ENCODE results near the gene MYO6. TPM values are rescaled to one million over a fixed set of nuclear protein-coding genes. Genes with fewer than 3 reads are reported as not detected.
"Not testable (repeated sequence)": the region's sequence is repeated elsewhere in the genome, so short reads cannot be mapped to it uniquely, and the experiment has no call there.

MYO6 gene
- total RNA-seq, 2 experiments from 2014 or later = 0.85 to 1.1 TPM

GRCh38 chr6:75893776-75894152 is 144.7 kb downstream of the MYO6 start:
- H3K36me3 Mint-ChIP-seq (ENCODE audit: low read depth) = no peaks in the 10 kb centered on the region
- Histone ChIP-seq H3K9me3 (ENCODE audit: control insufficient read depth in 1 of 2, insufficient read depth in 1 of 2, low read length in 2 of 2) (no peaks in the 10 kb centered on the region), H3K27ac (ENCODE audit: low read depth in 1 of 2, low read length in 2 of 2) (no peak overlapping the region), H3K4me1 (ENCODE audit: insufficient read depth, low read length) (no peaks in the 10 kb centered on the region), H3K36me3 (ENCODE audit: insufficient read depth, low read length) (no peaks in the 10 kb centered on the region), H3K27me3 (ENCODE audit: control insufficient read depth in 1 of 2, insufficient read depth in 2 of 2, low read length in 2 of 2) (no peaks in the 10 kb centered on the region), H3K4me3 (ENCODE audit: low read length) (no peak overlapping the region)
- CTCF ChIA-PET = interaction anchor here (1.3 to 2.1 kb wide), 5 partner anchors 10 to 22 kb away, joined by 4 to 11 read pairs (median 5); no protein-coding TSS in a partner anchor
- H3K4me3 Mint-ChIP-seq = no peak overlapping the region
- TF ChIP-seq CTCF (IDR thresholded peaks at IDR 0.05) = no peak
- H3K27ac Mint-ChIP-seq = no peak overlapping the region
- H3K4me1 Mint-ChIP-seq (ENCODE audit: low read depth) = no peaks in the 10 kb centered on the region
- no peaks in the 10 kb centered on the region for H3K9me3 Mint-ChIP-seq
- intact Hi-C loops (cut with DNase I, micrococcal nuclease) = loop anchor here in 1 of 2 experiments (5.0 kb wide), 1 partner anchor 1564 kb away; no protein-coding TSS in a partner anchor
- POLR2A ChIA-PET = no interaction called here
- ATAC-seq (ENCODE audit: poor library complexity) (no peak), DNase-seq (no peak)
- H3K27me3 Mint-ChIP-seq = peaks cover 5% of the 10 kb centered on the region

GRCh38 chr6:75896526-75896925 is 147.5 kb downstream of the MYO6 start:
- H3K27me3 ChIP-seq (ENCODE audit: control insufficient read depth in 1 of 2, insufficient read depth in 2 of 2, low read length in 2 of 2) = no peaks in the 10 kb centered on the region
- peaks cover 5% of the 10 kb centered on the region for H3K27me3 Mint-ChIP-seq
- H3K27ac ChIP-seq (ENCODE audit: low read depth in 1 of 2, low read length in 2 of 2) = no peak overlapping the region
- ChIA-PET POLR2A (no interaction called here), CTCF (no interaction called here)
- no peak for TF ChIP-seq CTCF (IDR thresholded peaks at IDR 0.05)
- no peaks in the 10 kb centered on the region for H3K9me3 ChIP-seq (ENCODE audit: control insufficient read depth in 1 of 2, insufficient read depth in 1 of 2, low read length in 2 of 2)
- no peak for ATAC-seq (ENCODE audit: poor library complexity)
- no peak for DNase-seq
- no peak overlapping the region for H3K4me3 ChIP-seq (ENCODE audit: low read length)
- H3K4me3 Mint-ChIP-seq = no peak overlapping the region
- no peaks in the 10 kb centered on the region for H3K36me3 Mint-ChIP-seq (ENCODE audit: low read depth)
- no peaks in the 10 kb centered on the region for H3K9me3 Mint-ChIP-seq
- H3K27ac Mint-ChIP-seq = no peak overlapping the region
- intact Hi-C loops (cut with DNase I, micrococcal nuclease) = no loop called here
- no peaks in the 10 kb centered on the region for H3K4me1 ChIP-seq (ENCODE audit: insufficient read depth, low read length)
- no peaks in the 10 kb centered on the region for H3K36me3 ChIP-seq (ENCODE audit: insufficient read depth, low read length)
- H3K4me1 Mint-ChIP-seq (ENCODE audit: low read depth) = no peaks in the 10 kb centered on the region

DNA sequence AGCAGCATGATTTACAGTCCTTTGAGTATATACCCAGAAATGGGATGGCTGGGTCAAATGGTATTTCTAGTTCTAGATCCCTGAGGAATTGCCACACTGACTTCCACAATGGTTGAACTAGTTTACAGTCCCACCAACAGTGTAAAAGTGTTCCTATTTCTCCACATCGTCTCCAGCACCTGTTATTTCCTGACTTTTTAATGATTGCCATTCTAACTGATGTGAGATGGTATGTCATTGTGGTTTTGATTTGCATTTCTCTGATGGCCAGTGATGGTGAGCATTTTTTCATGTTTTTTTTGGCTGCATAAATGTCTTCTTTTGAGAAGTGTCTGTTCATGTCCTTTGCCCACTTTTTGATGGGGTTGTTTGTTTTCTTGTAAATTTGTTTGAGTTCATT is 151.2 kb downstream of the MYO6 start:
- H3K27me3 ChIP-seq (ENCODE audit: control insufficient read depth in 1 of 2, insufficient read depth in 2 of 2, low read length in 2 of 2); POLR2A ChIA-PET; H3K4me1 Mint-ChIP-seq (ENCODE audit: low read depth); H3K4me1 ChIP-seq (ENCODE audit: insufficient read depth, low read length); intact Hi-C loops (cut with DNase I, micrococcal nuclease); H3K4me3 ChIP-seq (ENCODE audit: low read length); H3K27ac ChIP-seq (ENCODE audit: low read depth in 1 of 2, low read length in 2 of 2); H3K27me3 Mint-ChIP-seq; H3K36me3 Mint-ChIP-seq (ENCODE audit: low read depth); H3K9me3 Mint-ChIP-seq; H3K4me3 Mint-ChIP-seq; DNase-seq; H3K9me3 ChIP-seq (ENCODE audit: control insufficient read depth in 1 of 2, insufficient read depth in 1 of 2, low read length in 2 of 2); ATAC-seq (ENCODE audit: poor library complexity); H3K36me3 ChIP-seq (ENCODE audit: insufficient read depth, low read length); CTCF ChIA-PET; H3K27ac Mint-ChIP-seq: not testable (repeated sequence)

GRCh38 chr6:75905129-75905528 is 156.1 kb downstream of the MYO6 start:
- H3K4me3 ChIP-seq (ENCODE audit: low read length); intact Hi-C loops (cut with DNase I, micrococcal nuclease); H3K27ac Mint-ChIP-seq; H3K27ac ChIP-seq (ENCODE audit: low read depth in 1 of 2, low read length in 2 of 2); H3K9me3 ChIP-seq (ENCODE audit: control insufficient read depth in 1 of 2, insufficient read depth in 1 of 2, low read length in 2 of 2); H3K36me3 ChIP-seq (ENCODE audit: insufficient read depth, low read length); H3K27me3 ChIP-seq (ENCODE audit: control insufficient read depth in 1 of 2, insufficient read depth in 2 of 2, low read length in 2 of 2); H3K4me1 Mint-ChIP-seq (ENCODE audit: low read depth); POLR2A ChIA-PET; ATAC-seq (ENCODE audit: poor library complexity); H3K4me1 ChIP-seq (ENCODE audit: insufficient read depth, low read length); H3K4me3 Mint-ChIP-seq; CTCF ChIA-PET; DNase-seq; H3K9me3 Mint-ChIP-seq; H3K27me3 Mint-ChIP-seq; H3K36me3 Mint-ChIP-seq (ENCODE audit: low read depth): not testable (repeated sequence)

All from CD4-positive, alpha-beta T cell (primary cell).